ENCODE results near the gene ETV1. TPM values are rescaled to one million over a fixed set of nuclear protein-coding genes. Genes with fewer than 3 reads are reported as not detected.
A peak's percentile ranks its signal among the peaks of the same experiment; 100 is the strongest.

Gene ETV1
- total RNA-seq, 1 experiment from 2014 or later = 68.5 TPM

- peak; percentile 94 for DNase-seq
- Histone ChIP-seq H4K91ac (ENCODE audit: insufficient read length, low read depth, low read length) (no peak overlapping the region), H3K23ac (ENCODE audit: insufficient read length, low read depth, low read length) (no peak overlapping the region), H2BK5ac (ENCODE audit: insufficient read length, low read length) (peak overlapping the region; percentile 2), H3K79me2 (ENCODE audit: insufficient read depth, low read length) (no peaks in the 10 kb centered on the region; the same call in 1 of the 2 replicates), H3K79me1 (ENCODE audit: insufficient read depth, low read depth, low read length, poor library complexity, severe bottlenecking) (no peaks in the 10 kb centered on the region), H4K5ac (ENCODE audit: insufficient read length, low read depth, low read length) (peak overlapping the region; percentile 11), H3T11ph (ENCODE audit: low read length) (no peak overlapping the region), H2BK15ac (ENCODE audit: low read depth, low read length) (no peak overlapping the region), H3K9me3 (ENCODE audit: control insufficient read depth, low read depth, low read length) (no peaks in the 10 kb centered on the region), H3K56ac (ENCODE audit: insufficient read length, low read depth, low read length) (no peak overlapping the region), H3K4me1 (ENCODE audit: insufficient read depth, low read length) (no peaks in the 10 kb centered on the region; the same call in 1 of the 2 replicates), H3K9ac (ENCODE audit: extremely low read depth, insufficient read length, low read length) (peak overlapping the region; percentile 80), H4K20me1 (ENCODE audit: control insufficient read depth, insufficient read depth, insufficient read length) (no peaks in the 10 kb centered on the region), H2AK5ac (ENCODE audit: insufficient read length, low read length) (no peak overlapping the region), H2BK120ac (ENCODE audit: low read depth, low read length, poor library complexity, severe bottlenecking) (no peak overlapping the region), H3K4me2 (ENCODE audit: insufficient read depth, insufficient read length, low read length) (peak overlapping the region; percentile 93), H2BK12ac (ENCODE audit: insufficient read length, low read depth, low read length) (no peak overlapping the region), H4K8ac (replicated peaks; ENCODE audit: insufficient read length, low read depth, low read length) (peak overlapping the region; percentile 21), H3K4ac (ENCODE audit: low read depth, low read length) (no peak overlapping the region; the same call in 1 of the 2 replicates), H3K14ac (ENCODE audit: insufficient read depth, low read length) (peak overlapping the region; percentile 80), H2BK20ac (ENCODE audit: low read depth, low read length, poor library complexity, severe bottlenecking) (no peak overlapping the region), H2AFZ (ENCODE audit: low read length) (no peak overlapping the region), H3K23me2 (ENCODE audit: insufficient read length, low read depth, low read length, poor library complexity, severe bottlenecking) (peaks cover 19% of the 10 kb centered on the region), H3K27ac (ENCODE audit: insufficient read length, low read depth, low read length) (peak overlapping the region; percentile 93), H3K18ac (ENCODE audit: insufficient read length, low read depth, low read length) (peak overlapping the region; percentile 59), H3K27me3 (ENCODE audit: insufficient read depth, low read length) (no peaks in the 10 kb centered on the region)
- no CpG with 5 or more reads among the region's 24 CpGs for WGBS (ENCODE audit: extremely low coverage, insufficient read length, low lambda C conversion rate)
- TF ChIP-seq CTCF (conservative IDR thresholded peaks at IDR 0.05) = no peak
- no peaks in the 10 kb centered on the region for H3K27me3 Mint-ChIP-seq (ENCODE audit: low read depth)
- no peak overlapping the region for H3K27ac Mint-ChIP-seq
- no peak overlapping the region for H3K4me3 Mint-ChIP-seq
- H3K4me1 Mint-ChIP-seq = peaks cover 17 to 25% of the 10 kb centered on the region in 2 experiments
- H3K36me3 Mint-ChIP-seq (ENCODE audit: insufficient read depth in 1 of 3, low read depth in 3 of 3) = peaks cover 0 to 2% (median 0%) of the 10 kb centered on the region in 3 experiments; a peak in 1 of 7 replicates
- H3K9me3 Mint-ChIP-seq = no peaks in the 10 kb centered on the region
Observed at GRCh38 chr7:13990319-13990983, 985 bp upstream of the ETV1 start.
